GM21515 (cell line): ENCODE data around the gene ASPSCR1.

ENCODE experiments used
- ATAC-seq: cut with Tn5 transposase; IDR thresholded peaks from one replicate; pipeline ENCODE4 v1.9.1; 2021; ENCODE audit not compliant: unreplicated experiment

ASPSCR1 gene

GRCh38 chr17:81977211-81977808 lies at the start of gene ASPSCR1:
Gene ASPSCR1, plus strand, starts transcription at chr17:81977629. Its CDS starts 18 bp downstream, at chr17:81977647.
- peak; percentile 72 for ATAC-seq

GRCh38 chr17:81927653-81928543 lies 49.5 kb upstream of the ASPSCR1 start, which contains the start of gene MAFG:
Gene MAFG, minus strand, starts transcription at chr17:81927735. Its CDS starts 4,550 bp downstream, at chr17:81923185.
- peak; percentile 49 for ATAC-seq

GRCh38 chr17:81928544-81929252 lies 48.7 kb upstream of the ASPSCR1 start:
- ATAC-seq, result no peak

GRCh38 chr17:81929253-81930141 lies 47.9 kb upstream of the ASPSCR1 start:
- no peak for ATAC-seq

- no peak for ATAC-seq
These were observed 47.0 kb upstream of the ASPSCR1 start for GRCh38 chr17:81930142-81931125.

GRCh38 chr17:81931189-81931556 lies 46.3 kb upstream of the ASPSCR1 start:
- no peak for ATAC-seq

- no peak for ATAC-seq
These were observed 45.7 kb upstream of the ASPSCR1 start for GRCh38 chr17:81931557-81932332.

- ATAC-seq, result no peak
These were observed 45.0 kb upstream of the ASPSCR1 start for GRCh38 chr17:81932333-81932983.

GRCh38 chr17:81933178-81933699 lies 44.2 kb upstream of the ASPSCR1 start:
- no peak for ATAC-seq

- no peak for ATAC-seq
These were observed 43.2 kb upstream of the ASPSCR1 start for GRCh38 chr17:81934098-81934757.

- ATAC-seq, result no peak
These were observed 42.4 kb upstream of the ASPSCR1 start for GRCh38 chr17:81934850-81935708.

GRCh38 chr17:81935709-81936084 lies 41.7 kb upstream of the ASPSCR1 start:
- no peak for ATAC-seq

- ATAC-seq, result no peak
These were observed 38.2 kb upstream of the ASPSCR1 start for GRCh38 chr17:81939218-81939617.

GRCh38 chr17:81939881-81940385 lies 37.5 kb upstream of the ASPSCR1 start:
- no peak for ATAC-seq

GRCh38 chr17:81940538-81941483 lies 36.6 kb upstream of the ASPSCR1 start:
- no peak for ATAC-seq
